GM10266 (cell line): ENCODE results near the gene PLEKHA6.

Source experiments
- DNase-seq: peaks from one replicate; pipeline ENCODE4 v3.0.0; 2012; ENCODE audit errors: extremely low spot score
- TF ChIP-seq, protein P1 (sequence below): IDR thresholded peaks from 2 replicates; pipeline ENCODE4 v1.5.1; 2012; ENCODE audit warnings: mild to moderate bottlenecking, low read depth; ENCODE audit not compliant: control insufficient read depth, insufficient read depth; ENCODE audit errors: missing control alignments

PLEKHA6 gene

DNA sequence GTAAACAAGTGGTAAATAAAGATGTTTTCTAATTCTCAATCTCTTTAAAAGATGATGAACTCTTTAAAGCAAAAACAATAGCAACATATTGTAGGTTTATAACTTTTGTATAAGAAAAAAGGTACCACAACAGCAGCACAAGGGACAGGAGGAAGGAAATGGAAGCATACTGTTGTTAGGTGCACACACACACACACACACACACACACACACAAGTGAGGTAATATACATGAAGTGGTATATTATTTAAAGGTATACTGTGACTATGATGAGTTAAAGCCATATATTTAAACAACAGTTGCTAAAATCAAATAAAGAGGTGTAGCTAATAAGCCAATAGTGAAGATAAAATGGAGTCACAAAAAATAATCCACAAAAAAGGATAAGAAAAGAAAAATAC, 31.9 kb upstream of the PLEKHA6 start:
- no peak for DNase-seq
- TF ChIP-seq, protein P1, sequence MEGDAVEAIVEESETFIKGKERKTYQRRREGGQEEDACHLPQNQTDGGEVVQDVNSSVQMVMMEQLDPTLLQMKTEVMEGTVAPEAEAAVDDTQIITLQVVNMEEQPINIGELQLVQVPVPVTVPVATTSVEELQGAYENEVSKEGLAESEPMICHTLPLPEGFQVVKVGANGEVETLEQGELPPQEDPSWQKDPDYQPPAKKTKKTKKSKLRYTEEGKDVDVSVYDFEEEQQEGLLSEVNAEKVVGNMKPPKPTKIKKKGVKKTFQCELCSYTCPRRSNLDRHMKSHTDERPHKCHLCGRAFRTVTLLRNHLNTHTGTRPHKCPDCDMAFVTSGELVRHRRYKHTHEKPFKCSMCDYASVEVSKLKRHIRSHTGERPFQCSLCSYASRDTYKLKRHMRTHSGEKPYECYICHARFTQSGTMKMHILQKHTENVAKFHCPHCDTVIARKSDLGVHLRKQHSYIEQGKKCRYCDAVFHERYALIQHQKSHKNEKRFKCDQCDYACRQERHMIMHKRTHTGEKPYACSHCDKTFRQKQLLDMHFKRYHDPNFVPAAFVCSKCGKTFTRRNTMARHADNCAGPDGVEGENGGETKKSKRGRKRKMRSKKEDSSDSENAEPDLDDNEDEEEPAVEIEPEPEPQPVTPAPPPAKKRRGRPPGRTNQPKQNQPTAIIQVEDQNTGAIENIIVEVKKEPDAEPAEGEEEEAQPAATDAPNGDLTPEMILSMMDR, result no peak

DNA sequence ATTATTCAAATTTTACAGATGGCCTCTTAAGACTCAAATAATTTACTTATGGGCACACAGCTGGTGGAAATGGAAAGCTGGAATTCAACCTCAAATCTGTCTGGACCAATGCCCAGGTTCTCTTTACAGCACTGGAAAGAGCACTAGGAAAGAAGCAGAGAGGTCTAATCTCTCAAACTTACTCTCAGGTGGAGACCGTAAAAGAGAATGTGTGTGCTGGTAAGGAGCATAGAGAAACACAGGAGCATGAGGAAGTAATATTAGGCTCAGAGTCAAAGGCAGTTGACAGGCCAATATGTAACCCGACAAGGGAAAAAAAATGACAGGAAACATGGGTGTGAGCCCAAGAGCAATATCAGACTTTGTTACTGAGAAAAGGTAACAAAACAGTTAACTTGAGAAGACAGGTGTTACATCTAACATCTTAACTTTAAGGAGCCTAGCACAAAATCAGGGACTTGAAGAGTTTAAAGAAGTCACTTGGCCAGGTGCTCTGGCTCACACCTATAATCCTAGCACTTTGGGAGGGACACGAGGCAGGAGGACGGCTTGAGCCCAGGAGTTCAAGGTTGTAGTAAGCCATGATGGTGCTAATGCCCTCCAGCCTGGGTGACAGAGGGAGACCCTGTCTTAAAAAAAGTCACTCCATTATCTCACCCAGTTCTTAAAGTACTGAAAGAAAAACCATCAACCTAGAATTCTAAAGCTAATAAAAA, 31.2 kb upstream of the PLEKHA6 start:
- DNase-seq, result no peak
- TF ChIP-seq, protein P1, result no peak

DNA sequence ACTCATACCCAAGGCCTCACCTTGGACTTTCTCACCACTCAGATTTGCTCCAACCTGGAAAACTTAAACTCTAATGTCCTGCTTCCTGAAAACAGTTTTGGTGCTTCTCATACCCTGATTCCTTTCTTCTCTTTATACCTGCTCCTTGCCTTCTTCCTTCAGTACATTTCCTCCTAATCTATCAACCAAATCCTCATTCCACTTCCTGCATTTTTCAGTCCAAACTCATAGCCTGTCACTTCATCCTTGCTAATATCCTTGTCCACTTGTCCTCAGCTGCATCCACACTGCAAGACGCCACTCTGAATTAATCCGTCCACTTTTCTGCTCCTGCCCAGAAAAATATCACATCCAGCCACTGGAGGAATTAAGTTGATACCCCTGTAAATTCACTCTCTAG, 26.0 kb upstream of the PLEKHA6 start:
- DNase-seq, result no peak
- TF ChIP-seq, protein P1, result no peak

DNA sequence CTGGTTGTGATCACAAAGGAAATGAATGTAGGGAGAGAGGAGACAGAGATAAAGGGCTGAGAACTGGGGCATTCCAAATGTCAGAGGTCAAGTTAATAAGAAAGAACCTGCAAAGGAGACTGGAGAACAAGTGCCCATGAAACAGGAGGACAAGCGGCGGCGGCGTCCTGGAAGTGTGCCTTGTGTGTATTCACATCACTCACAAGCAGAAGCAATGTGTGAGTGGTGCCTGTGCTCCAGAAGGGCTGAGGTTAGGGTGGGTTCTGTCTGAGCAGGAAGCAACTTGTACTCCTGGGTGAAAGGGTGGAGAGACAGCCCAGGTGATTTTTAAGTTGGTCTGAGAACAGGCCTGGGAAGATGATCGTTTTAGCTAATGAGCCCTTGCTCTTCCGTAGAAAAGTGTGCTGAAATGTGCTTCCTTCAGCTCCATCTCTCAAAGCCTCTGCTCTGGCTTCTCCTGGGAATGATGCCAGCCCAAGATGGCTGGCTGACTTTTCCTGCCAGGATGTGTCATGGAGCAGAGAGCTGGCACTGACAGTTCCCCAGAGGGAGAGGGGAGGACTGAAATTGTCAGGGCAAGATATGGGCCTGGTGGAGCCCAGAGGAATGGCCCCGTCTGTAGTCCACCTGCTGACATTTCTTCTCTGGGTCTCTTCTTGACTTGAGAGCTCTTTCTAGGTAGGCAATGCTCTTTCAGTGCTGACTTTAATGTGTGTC, 25.1 kb upstream of the PLEKHA6 start:
- no peak for DNase-seq
- TF ChIP-seq, protein P1, result no peak

DNA sequence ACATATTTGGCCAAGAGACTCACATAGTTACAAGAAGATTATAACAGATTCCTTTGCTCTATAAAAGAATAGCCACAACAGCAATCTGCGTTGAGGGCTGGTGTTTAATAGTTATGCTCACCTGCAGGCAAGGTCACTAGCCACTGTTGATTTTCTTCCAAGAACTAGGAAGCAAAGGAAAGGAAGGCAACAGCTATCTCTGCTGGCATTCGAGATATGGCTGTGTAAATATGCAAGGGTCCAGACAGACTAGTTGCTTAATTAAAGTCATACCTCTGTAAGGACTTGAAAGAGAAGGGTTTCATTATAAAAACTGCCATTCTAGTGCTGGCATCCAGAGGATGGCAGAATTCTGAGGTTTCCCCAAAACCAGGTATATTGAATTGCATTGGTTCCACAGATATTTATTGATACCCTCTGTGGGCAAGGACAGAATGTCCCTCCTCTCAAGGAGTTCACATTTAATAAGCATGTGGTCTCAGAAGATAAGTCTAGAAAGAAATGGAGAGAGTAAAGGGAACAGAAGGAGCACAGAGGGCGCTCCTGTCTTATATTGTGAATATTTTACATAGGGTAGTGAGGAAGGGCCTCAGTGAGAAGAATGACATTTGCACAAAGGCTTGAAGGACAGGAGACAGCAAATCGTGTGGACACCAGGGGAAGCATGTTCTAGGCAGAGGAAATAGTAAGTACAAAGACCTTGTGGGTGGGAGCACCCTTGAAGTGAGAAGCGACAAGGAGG, 23.6 kb upstream of the PLEKHA6 start:
- DNase-seq, result no peak
- TF ChIP-seq, protein P1, result no peak

DNA sequence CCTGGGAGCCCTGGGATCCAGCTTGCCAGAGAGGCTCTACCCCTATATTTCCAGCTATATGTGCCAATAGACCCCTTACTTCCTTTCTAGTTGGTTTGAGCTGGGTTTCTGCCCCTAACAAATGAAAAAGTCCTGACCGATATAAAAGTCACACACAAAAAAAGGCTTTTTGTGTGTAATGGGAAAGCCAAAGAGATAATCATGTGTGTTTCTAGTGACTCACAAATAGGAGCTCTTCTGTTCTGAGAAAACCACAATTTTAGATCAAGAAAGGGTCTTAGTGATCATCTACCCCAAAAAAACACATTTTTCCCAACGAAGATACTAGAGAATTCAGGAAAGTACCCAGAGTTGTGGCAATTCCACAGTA, 23.0 kb upstream of the PLEKHA6 start:
- TF ChIP-seq, protein P1, result no peak
- DNase-seq, result no peak

DNA sequence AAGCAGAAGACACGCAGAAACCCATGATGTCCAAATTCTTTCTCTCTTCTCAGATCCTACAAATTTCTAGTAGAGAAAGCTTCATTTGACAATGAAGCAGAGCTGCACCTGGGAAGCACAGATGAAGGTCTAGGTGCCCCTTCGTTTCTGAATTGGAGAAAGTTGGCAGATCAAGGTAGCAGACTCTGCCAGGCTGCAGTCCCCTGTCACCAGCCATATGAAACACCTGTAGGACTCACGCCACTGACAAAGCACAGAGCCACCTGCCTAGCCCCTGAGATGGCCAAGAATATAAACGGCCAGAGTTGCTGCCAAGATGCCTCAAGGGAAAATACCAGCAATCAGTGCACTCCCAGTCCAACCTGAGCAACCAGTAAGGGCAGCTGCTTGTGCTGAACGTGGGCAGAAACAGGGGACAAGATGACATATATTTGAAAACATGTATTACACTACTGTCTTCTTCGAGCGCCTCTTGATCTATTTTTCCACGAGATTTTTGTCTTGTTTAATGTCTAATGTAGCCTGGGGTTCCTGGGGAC, 20.6 kb upstream of the PLEKHA6 start:
- no peak for DNase-seq
- TF ChIP-seq, protein P1, result no peak
